Hematopoietic multipotent progenitor cell treated with erythropoietin and hydrocortisone succinate and interleukin-3 and kit ligand, for 8 days (in vitro differentiated cells): ENCODE results near the gene TSC2.
A peak's percentile ranks its signal among the peaks of the same experiment; 100 is the strongest.

Experiments
- DNase-seq: peaks from one replicate; pipeline ENCODE4 v3.0.0-alpha.2; 2015

TSC2 gene

DNA sequence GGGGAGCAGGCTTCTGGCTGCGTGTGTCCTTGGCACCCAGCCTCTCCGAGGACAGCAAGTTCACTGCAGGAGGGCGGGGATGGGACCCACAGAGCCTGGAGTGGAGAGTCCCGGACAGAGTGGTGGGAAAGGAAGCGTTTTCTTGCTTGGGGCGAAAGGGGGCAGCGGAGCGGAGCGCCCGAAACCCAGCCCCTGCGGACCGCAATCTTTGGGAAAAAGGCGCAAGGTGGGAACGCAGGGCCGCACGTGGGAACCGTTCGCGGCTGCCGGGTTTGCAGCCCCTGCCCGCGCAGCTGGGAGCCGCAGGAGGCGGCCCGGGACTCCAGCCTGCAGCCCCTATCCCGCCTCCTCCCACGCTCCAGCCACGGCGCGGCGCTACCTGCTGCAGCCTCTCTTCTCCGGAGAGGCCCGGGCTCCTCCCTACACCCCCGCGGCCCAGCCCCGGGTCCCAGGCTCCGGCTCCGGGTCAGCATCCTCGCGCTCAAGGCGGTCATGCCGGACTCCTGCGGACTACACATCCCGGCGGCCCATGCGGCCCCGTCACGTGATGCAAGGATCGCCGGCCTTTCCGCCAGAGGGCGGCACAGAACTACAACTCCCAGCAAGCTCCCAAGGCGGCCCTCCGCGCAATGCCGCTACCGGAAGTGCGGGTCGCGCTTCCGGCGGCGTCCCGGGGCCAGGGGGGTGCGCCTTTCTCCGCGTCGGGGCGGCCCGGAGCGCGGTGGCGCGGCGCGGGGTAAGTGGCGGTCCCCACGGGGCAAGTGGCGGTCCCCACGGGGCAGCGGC lies at the start of gene TSC2, which contains the start of gene NTHL1:
Gene TSC2, plus strand, starts transcription at position 656 of the 786 bp plus-strand sequence. CDS start 631 bp downstream, outside the sequence.
Gene NTHL1, minus strand, starts transcription at position 505 of the 786 bp plus-strand sequence. Its CDS starts 11 bp downstream, at position 494.
- DNase-seq = peak; percentile 95

- no peak for DNase-seq
These were observed 49.4 kb upstream of the TSC2 start for GRCh38 chr16:1998360-1998835.

DNA sequence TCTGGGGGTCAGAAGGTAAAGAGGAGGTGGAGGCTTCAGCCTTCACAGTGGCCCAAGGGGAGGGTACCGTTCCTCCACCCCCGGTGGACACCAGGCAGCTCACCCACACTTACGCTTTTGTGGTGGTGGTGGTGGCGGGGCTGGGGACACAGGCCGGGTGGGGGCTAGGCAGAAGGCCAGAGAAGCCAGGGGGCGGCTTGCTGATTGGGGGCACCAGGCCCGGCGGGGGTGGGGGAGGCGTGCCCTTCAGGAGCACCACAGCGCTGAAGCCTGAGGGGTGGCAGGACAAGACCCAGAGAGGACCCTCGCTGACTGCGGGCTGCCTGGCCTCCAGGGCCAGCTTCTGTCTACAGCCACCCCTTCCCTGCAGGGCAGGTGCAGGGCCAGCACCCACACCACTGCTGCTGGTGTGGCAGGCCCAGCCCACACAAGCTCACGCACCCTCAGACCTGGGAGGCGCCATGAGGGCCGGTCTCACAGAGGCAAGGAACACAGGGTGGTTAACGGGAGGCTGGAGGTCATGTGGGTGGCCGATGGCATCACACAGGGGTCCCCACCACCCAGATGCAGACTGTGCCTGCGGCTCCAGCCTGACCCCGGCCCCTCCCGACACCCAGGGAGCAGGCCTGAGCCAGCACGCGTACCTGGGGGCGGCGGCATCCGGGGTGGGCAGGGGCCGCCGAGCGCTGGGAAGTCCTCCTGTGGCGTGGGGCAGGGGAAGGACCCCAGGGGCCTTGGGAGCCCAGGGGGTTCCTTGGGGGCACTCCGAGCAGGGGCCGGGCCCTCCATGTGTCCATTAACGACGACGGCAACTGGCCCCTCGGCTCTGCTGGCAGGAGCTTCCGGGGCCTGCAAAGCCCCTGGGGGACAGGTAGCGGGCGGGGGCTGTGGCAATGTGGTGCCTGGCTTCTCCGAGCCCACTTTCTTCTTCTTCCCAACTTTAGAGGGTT lies 48.7 kb upstream of the TSC2 start:
- DNase-seq = no peak

- DNase-seq = no peak
These were observed 47.8 kb upstream of the TSC2 start for GRCh38 chr16:1999866-2000514.

- no peak for DNase-seq
These were observed 46.8 kb upstream of the TSC2 start for GRCh38 chr16:2001035-2001434.

DNA sequence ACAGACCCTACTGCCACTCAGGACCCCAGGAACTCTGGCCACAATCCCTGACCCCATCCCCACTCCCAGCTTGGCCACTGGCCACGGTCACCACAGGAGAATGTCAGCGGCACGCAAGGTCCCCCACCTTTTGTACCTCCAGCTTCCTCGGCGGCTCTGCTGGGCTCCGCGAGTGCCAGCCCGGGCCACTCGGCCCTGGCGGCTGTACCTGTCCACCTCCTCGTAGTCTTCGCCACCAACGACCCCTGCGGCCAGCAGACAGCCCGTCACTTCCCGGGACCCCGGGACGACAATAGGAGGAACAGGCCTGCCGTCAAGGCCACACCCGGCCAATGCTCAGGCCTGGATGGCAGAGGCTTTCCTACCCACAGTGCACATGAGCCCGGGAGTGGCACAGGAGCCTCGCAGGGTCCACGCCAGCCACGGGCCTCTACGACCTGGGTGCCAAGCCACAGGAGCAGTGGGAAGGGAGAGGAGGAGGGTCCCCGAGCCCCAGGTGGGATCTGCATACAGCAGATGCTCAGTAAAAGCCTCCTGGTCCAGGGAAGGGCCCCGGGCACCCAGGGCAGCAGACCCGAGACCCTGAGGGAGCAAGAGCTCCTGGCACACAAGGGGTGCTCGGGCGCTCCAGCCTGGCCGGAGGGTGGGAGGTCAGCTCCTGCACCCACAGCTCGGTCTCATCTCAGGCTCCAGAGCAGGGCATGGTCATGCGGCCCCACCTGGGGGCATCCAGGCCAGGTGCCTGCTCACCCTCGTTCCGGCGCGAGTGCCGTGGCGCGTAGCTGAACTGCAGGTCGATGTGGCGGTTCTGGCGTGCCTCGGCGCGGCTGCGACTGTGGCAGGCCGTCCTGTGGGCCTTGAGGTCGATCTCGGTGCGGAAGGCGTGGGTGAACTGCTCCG lies 46.1 kb upstream of the TSC2 start:
- DNase-seq = no peak

DNA sequence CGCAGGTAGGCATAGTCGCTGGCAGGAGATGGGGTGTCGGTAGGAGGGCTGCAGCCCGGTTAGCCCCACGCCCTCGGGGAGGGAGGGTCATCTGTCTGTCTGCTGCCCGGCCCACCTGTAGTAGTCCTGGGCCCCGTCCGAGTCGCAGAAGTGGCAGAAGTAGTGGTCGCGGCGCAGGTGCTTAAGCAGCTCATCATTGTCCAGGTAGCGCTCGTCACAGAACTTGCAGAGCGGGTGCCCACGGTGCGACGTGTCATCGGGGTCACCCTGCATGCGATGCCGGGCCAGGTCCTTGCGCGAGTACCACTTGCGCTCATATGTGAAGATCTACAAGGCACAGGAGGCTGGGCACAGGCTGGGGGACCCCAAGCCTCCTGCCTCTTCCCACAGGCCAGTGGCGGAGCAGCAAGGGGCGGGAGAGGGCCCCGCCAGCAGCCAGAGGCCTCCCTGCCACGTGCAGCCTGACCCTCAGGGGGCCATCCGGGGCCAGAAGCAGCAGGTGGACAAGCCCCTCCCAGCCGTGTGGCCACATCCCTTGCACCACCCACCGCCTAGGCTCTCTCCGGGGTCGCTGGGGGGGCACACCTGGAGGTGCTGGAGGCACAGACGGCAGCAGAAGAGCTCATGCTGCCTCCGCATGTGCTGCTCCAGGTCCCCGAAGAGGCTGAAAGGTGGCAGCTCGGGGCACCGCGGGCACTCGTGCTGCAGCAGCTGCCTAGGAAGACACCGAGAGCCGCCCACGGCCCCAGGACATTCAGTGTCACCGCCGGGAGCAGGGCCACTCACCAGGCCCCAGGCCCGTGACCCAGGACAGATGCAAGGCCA lies 45.2 kb upstream of the TSC2 start:
- DNase-seq = no peak

DNA sequence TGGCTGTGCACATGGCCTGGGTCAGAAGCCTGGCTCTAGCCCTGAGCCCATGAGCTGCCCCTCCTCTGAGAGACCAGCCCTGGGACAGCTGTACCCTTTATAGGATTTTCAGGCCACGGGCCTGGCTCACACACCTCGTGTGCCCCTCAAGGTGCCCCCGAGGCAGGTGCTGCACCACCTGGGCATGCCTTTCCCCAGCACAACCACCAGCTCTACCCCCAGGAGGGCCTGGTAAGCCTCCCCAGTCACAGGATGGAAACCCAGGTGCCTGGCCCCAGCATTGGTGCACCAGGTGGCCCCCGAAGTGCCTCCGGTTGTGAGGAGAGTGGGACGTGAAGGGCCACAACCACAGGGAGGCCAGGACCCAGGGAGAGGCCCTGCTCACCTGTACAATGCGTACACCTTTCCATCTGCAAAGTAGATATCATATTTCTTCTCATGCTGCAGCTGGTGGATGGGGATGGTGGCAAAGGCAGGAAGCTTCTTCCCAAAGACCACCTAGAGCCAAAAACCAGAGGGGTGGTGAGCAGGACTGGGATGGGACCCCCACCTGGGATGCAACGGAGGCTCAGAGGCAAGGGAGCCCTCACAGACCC lies 44.5 kb upstream of the TSC2 start:
- DNase-seq = no peak

DNA sequence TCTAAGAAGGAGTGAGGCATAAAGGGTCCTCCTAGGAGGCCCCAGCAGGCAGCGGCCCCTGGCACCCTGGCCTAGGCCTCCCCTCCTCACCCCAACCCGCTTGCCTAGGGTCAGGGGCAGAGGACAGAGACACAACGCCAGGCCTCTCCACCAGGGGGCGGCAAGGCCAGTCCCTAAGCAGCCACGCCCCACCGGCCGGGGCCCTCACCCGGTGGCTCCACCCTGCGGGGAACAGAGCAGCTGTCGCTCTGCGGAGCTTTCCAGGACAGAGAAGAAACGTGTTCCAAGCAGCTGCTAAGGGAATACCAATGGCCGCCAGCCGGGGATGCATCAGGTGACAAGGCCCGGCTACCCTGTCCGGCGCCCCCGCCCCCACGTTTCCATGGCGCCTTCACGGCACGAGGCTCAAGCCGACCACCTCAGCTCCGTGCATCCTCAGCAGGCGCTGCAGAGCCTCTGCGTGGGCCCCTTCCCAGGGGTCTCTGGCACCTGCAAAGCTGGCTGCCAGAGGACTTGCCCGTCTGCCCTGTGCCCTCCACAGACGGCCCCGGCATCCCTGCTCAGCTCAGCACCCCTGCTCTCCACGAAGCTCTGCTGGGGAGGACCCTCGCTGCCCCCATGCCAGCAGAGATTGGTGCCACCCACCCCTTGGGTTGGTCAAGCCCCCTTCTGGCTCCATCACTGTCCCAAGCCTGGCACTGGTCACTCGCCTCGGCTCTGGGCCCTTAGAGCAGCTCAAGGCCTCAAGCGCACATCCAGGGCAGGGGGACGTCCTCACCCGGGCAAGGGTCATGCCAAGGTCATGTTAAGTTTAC lies 43.8 kb upstream of the TSC2 start:
- DNase-seq = peak; percentile 92

- no peak for DNase-seq
These were observed 42.8 kb upstream of the TSC2 start for GRCh38 chr16:2004795-2005517.

DNA sequence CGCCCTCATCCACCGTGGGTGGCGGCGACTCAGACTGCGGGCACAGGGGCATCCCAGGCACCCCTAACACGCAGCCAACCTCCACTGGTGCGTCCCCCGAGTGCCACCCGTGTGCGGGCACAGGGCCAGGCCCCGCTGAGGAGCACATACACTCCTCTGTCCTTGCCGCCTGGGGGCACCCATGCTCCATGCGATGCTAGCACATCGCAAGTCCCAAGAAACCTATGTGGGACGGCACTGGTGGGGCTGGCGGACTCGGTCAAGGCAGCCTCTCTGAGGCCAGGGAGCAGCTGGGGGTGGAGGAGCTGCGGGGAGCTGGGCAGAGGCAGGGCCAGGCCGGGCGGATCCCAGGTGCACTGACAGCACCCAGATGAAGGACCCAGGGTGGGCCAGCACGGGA lies 42.1 kb upstream of the TSC2 start:
- DNase-seq = peak; percentile 78

DNA sequence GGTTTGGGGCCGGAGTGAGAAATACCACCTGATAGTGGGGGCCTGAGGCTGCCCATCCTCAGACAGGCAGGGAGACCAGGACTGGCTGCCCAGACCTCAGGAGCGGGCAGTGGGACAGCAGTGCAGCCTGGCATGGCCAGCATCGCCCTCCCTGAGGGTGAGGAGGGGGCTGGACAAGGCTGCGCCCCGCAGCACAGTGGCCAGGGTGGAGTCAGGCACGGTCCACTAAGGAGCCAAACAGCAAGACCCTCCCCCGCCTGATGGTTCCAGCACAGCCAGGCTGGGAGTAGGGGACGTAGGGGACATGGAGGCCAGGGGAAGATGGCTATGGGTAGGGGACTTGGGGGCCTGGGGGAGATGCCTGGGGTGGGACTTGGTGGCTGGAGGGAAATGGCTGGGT lies 41.5 kb upstream of the TSC2 start:
- DNase-seq = no peak

DNA sequence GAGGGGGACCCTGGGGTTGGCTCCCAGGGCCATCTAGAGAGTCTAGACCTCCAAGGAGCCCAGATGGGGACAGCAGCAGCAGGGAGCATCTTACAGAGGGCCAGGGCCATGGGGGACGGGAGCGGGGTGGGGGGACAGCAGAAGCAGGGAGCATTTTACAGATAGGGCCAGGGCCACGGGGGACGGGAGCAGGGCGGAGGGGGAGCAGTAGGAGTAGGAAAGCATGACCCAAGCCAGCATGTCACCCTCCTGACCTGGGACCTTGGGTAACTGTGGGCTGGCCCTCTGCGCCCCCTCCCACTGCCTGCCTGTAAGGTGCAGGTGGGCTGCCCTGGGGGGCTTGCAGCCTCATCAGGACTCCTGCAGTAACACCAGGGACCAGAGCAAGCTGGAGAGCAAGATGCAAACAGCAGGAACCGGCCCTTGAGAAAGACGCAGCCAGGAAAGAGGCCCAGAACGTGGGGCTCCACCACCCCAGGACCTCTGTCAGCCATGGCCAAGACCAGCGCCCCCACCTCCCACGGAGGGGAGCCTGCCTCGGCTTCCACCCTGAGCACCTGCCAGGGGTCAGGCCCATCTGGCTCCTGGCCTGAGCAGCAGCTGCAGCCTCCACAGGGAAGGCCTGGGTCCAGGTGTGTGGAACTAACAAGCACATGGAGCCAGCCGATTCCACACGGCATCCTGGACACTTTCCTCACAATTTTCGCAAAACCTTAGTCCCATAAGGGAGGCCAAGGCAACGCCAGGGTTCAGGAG lies 40.5 kb upstream of the TSC2 start:
- no peak for DNase-seq

- DNase-seq = peak; percentile 65
These were observed 39.7 kb upstream of the TSC2 start for GRCh38 chr16:2008009-2008526.

DNA sequence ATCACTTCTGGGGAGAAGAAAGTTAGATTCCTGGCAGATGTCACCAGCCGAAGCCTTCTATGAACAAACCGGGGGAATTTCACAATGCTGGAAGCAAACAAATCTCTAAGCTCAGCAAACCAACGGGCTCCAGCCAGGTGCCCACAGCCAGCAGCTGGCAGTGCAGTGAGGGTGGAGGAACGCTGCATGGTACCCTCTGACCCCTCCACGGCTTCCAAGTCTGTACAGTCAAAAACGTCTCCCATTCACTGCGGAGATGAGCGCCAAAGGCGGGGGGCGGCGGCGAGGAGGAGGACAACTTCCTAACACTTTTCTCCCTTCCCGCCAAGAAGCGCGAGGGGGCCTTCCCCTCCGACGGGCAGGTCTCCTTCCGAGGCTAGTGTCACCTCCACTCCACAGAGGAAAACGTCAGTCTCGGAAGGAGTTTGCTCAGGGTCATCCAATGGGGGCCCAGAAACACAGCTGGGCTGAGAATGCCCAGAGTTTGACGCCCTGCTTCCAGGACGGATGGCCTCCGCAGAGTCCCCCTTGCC lies 39.1 kb upstream of the TSC2 start:
- peak; percentile 52 for DNase-seq

DNA sequence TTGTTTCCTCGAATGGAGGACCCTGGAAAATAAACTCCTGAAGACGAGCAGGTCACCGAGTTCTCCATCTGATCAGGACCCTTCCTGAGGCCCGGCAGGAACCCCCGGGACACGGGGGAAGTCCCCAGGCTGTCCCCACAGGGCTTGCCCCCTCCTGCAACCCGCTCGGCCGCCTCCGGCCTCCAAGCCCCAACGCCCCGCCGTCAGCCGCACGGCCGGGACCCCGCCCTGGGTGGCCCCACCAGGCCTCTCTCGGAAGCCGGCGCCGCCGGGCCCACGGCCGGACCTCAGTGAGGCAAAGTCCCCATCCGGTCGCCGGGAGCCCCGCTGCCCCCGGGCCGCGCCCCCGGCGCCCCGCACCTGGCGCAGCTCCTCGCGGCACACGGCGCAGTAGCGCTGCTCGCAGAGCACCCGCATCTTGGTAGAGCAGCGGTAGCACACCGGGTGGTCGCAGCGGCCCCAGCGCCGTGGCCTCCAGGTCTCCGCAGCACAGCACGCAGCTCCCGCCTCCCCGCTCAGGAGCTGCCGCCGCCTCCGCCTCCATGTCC lies 38.5 kb upstream of the TSC2 start:
- DNase-seq = no peak

DNA sequence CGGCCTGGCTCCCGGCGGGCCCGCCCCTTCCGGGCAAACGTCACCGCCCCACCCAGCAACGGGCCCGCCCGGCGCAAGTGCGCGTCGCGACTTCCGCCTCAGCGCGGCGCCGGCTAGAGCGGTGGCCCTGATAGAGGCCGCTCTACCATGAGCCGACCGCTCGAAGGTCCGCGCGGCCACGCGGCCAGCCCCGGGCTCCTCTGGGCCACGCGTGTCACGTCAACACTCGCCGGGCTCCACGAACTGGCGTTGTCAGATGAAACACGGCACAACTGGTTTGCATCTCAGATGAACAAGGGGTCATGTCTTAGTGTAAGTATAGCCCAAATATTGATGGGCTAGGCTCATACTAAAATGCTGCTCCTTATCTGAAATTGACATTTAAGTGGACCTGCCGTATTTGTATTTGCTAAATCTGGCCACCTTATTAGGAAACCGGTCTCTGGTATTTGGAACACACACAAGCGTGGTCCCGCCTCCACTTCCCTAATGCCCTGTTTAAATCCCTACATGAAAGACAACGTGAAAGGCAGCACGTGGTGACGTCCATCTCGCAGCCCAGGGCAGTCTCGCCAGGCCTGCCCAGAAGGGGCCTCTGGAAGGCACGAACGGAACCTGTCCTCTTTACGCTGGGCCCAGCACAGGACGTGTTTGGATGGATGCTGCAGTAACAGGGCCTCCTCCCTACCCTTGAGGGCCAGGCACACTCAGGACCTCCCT lies 37.8 kb upstream of the TSC2 start, which contains the start of gene ZNF598:
Gene ZNF598, minus strand, starts transcription at position 31 of the 720 bp plus-strand sequence.
- DNase-seq = peak; percentile 84
